ENCODE data around the gene CHDH.

Gene CHDH

DNA sequence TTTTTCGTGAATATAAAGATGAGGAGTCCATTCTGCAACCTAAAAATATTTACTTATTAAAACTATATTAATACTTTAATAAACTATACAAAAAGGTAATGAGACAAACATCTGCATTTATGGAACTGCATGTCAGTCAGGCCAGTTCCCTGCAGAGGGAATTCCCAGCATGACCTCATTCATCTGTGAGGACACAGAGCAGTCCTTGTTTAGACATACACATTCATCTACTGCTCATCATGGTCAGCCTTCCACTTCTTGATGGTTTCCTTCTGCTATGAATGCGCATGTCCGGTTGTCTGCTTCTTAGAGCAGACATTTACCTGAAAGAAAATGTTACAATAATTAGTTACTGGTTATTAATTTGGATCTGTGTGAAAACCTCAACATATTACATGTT is 39.0 kb upstream of the CHDH start:
- Histone ChIP-seq H4K20me1 (ENCODE audit: low read depth, low read length) (no peaks in the 10 kb centered on the region), H3K9me2 (replicated peaks; ENCODE audit: insufficient read depth, low read length) (no peaks in the 10 kb centered on the region), H3K9me3 (ENCODE audit: insufficient read depth, low read length) (no peaks in the 10 kb centered on the region), H3K27me3 (ENCODE audit: low read length) (no peaks in the 10 kb centered on the region), H2AFZ (ENCODE audit: low read depth, low read length, severe bottlenecking) (no peak overlapping the region), H3K27ac (ENCODE audit: low read depth, low read length) (no peak overlapping the region), H3K4me2 (ENCODE audit: low read depth, low read length, poor library complexity, severe bottlenecking) (no peak overlapping the region), H3K4me3 (ENCODE audit: insufficient read depth, low read length, poor library complexity, severe bottlenecking) (no peak overlapping the region), H3K79me2 (ENCODE audit: insufficient read depth, low read length) (peaks cover 44% of the 10 kb centered on the region), H3F3A (ENCODE audit: insufficient read depth) (peaks cover 14% of the 10 kb centered on the region), H3K9ac (ENCODE audit: low read length) (no peak overlapping the region), H3K36me3 (ENCODE audit: low read length) (0 out of 2 replicates have a peak, but pooled peaks cover 15% of the 10 kb centered on the region)
- TF ChIP-seq EZH2phosphoT487 (conservative IDR thresholded peaks at IDR 0.05; ENCODE audit: low read length): no peak
- TF ChIP-seq, protein P1, sequence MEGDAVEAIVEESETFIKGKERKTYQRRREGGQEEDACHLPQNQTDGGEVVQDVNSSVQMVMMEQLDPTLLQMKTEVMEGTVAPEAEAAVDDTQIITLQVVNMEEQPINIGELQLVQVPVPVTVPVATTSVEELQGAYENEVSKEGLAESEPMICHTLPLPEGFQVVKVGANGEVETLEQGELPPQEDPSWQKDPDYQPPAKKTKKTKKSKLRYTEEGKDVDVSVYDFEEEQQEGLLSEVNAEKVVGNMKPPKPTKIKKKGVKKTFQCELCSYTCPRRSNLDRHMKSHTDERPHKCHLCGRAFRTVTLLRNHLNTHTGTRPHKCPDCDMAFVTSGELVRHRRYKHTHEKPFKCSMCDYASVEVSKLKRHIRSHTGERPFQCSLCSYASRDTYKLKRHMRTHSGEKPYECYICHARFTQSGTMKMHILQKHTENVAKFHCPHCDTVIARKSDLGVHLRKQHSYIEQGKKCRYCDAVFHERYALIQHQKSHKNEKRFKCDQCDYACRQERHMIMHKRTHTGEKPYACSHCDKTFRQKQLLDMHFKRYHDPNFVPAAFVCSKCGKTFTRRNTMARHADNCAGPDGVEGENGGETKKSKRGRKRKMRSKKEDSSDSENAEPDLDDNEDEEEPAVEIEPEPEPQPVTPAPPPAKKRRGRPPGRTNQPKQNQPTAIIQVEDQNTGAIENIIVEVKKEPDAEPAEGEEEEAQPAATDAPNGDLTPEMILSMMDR (IDR thresholded peaks at IDR 0.05; ENCODE audit: insufficient read depth, low read length, poor library complexity, severe bottlenecking): no peak

DNA sequence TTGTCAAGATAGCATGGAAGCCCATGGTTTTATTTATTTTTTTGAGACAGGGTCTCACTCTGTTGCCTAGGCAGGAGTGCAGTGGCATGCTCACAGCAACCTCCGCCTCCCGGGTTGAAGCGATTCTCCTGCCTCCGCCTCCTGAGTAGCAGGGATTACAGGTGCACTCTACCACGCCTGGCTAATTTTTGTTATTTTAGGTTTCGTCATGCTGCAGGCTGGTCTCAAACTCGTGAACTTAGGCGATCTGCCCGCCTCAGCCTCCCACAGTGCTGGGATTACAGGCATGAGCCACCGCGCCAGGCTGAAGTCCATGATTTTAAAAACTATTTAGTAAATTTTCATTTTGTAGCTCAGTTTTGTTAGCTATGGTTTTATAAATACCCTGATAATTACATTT is 38.4 kb upstream of the CHDH start:
- TF ChIP-seq, protein P1 (IDR thresholded peaks at IDR 0.05; ENCODE audit: insufficient read depth, low read length, poor library complexity, severe bottlenecking): no peak
- no peak for TF ChIP-seq EZH2phosphoT487 (conservative IDR thresholded peaks at IDR 0.05; ENCODE audit: low read length)
- Histone ChIP-seq H4K20me1 (ENCODE audit: low read depth, low read length) (no peaks in the 10 kb centered on the region), H3K9me3 (ENCODE audit: insufficient read depth, low read length) (no peaks in the 10 kb centered on the region), H3F3A (ENCODE audit: insufficient read depth) (peaks cover 14% of the 10 kb centered on the region), H3K79me2 (ENCODE audit: insufficient read depth, low read length) (peaks cover 38% of the 10 kb centered on the region), H2AFZ (ENCODE audit: low read depth, low read length, severe bottlenecking) (no peak overlapping the region), H3K9me2 (replicated peaks; ENCODE audit: insufficient read depth, low read length) (no peaks in the 10 kb centered on the region), H3K4me3 (ENCODE audit: insufficient read depth, low read length, poor library complexity, severe bottlenecking) (no peak overlapping the region), H3K9ac (ENCODE audit: low read length) (no peak overlapping the region), H3K4me2 (ENCODE audit: low read depth, low read length, poor library complexity, severe bottlenecking) (no peak overlapping the region), H3K27me3 (ENCODE audit: low read length) (no peaks in the 10 kb centered on the region), H3K36me3 (ENCODE audit: low read length) (peaks cover 20% of the 10 kb centered on the region; the same call in 1 of the 2 replicates), H3K27ac (ENCODE audit: low read depth, low read length) (no peak overlapping the region)

DNA sequence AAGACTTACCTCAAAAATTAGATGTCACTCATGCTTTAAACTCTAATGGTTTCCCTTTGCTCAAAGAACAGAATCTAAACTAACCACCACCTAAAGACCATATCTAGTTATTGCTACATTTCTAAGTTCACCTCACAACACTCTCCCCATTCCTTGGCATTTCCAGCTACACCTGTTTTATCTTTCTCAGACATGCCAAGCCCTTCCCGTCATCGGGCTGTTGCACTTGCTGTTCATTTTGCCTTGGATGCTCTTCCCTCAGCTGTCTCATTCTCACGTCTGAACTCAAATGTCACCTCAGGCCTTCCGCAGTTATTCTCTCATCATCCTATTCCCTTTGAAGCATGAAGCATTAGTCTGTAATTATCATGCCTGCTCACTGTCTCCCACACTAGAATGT is 36.8 kb upstream of the CHDH start:
- Histone ChIP-seq H2AFZ (ENCODE audit: low read depth, low read length, severe bottlenecking) (no peak overlapping the region), H3K79me2 (ENCODE audit: insufficient read depth, low read length) (peaks cover 21% of the 10 kb centered on the region), H3F3A (ENCODE audit: insufficient read depth) (peaks cover 14% of the 10 kb centered on the region), H3K9ac (ENCODE audit: low read length) (no peak overlapping the region), H3K4me2 (ENCODE audit: low read depth, low read length, poor library complexity, severe bottlenecking) (no peak overlapping the region), H3K9me3 (ENCODE audit: insufficient read depth, low read length) (no peaks in the 10 kb centered on the region), H3K36me3 (ENCODE audit: low read length) (peaks cover 36% of the 10 kb centered on the region; the same call in 1 of the 2 replicates), H3K27ac (ENCODE audit: low read depth, low read length) (no peak overlapping the region), H3K4me3 (ENCODE audit: insufficient read depth, low read length, poor library complexity, severe bottlenecking) (no peak overlapping the region), H3K9me2 (replicated peaks; ENCODE audit: insufficient read depth, low read length) (no peaks in the 10 kb centered on the region), H4K20me1 (ENCODE audit: low read depth, low read length) (no peaks in the 10 kb centered on the region), H3K27me3 (ENCODE audit: low read length) (no peaks in the 10 kb centered on the region)
- TF ChIP-seq, protein P1 (IDR thresholded peaks at IDR 0.05; ENCODE audit: insufficient read depth, low read length, poor library complexity, severe bottlenecking): no peak
- no peak for TF ChIP-seq EZH2phosphoT487 (conservative IDR thresholded peaks at IDR 0.05; ENCODE audit: low read length)
